Measurements from ENCODE around the gene ATR.

ATR gene

GRCh38 chr3:142614059-142614626 lies 35.6 kb upstream of the ATR start:
- Histone ChIP-seq H3K4me3 (IDR thresholded peaks at IDR 0.05; ENCODE audit: insufficient read depth, low read depth, low read length) (no peak overlapping the region), H3K27me3 (ENCODE audit: insufficient read depth, low read depth) (no peaks in the 10 kb centered on the region), H3K36me3 (ENCODE audit: insufficient read depth) (no peaks in the 10 kb centered on the region), H3K9ac (no peak overlapping the region), H3K4me1 (ENCODE audit: low read depth, poor library complexity, severe bottlenecking) (no peaks in the 10 kb centered on the region), H3K79me2 (ENCODE audit: insufficient read depth, low read depth) (no peaks in the 10 kb centered on the region), H3K4me2 (no peak overlapping the region), H3K27ac (no peak overlapping the region), H2AFZ (ENCODE audit: low read depth) (no peak overlapping the region), H4K20me1 (ENCODE audit: insufficient read depth) (no peaks in the 10 kb centered on the region)
- no peak for TF ChIP-seq CTCF (conservative IDR thresholded peaks at IDR 0.05; ENCODE audit: low read depth, low read length)

GRCh38 chr3:142613491-142613890 lies 35.0 kb upstream of the ATR start:
- Histone ChIP-seq H4K20me1 (ENCODE audit: insufficient read depth) (no peaks in the 10 kb centered on the region), H3K4me3 (IDR thresholded peaks at IDR 0.05; ENCODE audit: insufficient read depth, low read depth, low read length) (no peak overlapping the region), H3K27me3 (ENCODE audit: insufficient read depth, low read depth) (no peaks in the 10 kb centered on the region), H3K9ac (no peak overlapping the region), H3K4me2 (no peak overlapping the region), H3K79me2 (ENCODE audit: insufficient read depth, low read depth) (no peaks in the 10 kb centered on the region), H3K4me1 (ENCODE audit: low read depth, poor library complexity, severe bottlenecking) (no peaks in the 10 kb centered on the region), H3K27ac (no peak overlapping the region), H3K36me3 (ENCODE audit: insufficient read depth) (no peaks in the 10 kb centered on the region), H2AFZ (ENCODE audit: low read depth) (no peak overlapping the region)
- no peak for TF ChIP-seq CTCF (conservative IDR thresholded peaks at IDR 0.05; ENCODE audit: low read depth, low read length)

GRCh38 chr3:142611206-142611605 lies 32.7 kb upstream of the ATR start:
- Histone ChIP-seq H3K27me3 (ENCODE audit: insufficient read depth, low read depth) (no peaks in the 10 kb centered on the region), H3K4me3 (IDR thresholded peaks at IDR 0.05; ENCODE audit: insufficient read depth, low read depth, low read length) (no peak overlapping the region), H3K4me2 (no peak overlapping the region), H4K20me1 (ENCODE audit: insufficient read depth) (no peaks in the 10 kb centered on the region), H3K27ac (no peak overlapping the region), H3K4me1 (ENCODE audit: low read depth, poor library complexity, severe bottlenecking) (no peaks in the 10 kb centered on the region), H3K36me3 (ENCODE audit: insufficient read depth) (no peaks in the 10 kb centered on the region), H2AFZ (ENCODE audit: low read depth) (no peak overlapping the region), H3K79me2 (ENCODE audit: insufficient read depth, low read depth) (no peaks in the 10 kb centered on the region), H3K9ac (no peak overlapping the region)
- TF ChIP-seq CTCF (conservative IDR thresholded peaks at IDR 0.05; ENCODE audit: low read depth, low read length): no peak

GRCh38 chr3:142609136-142609535 lies 30.6 kb upstream of the ATR start:
- no peak overlapping the region for H3K4me2 ChIP-seq
- H3K27me3 ChIP-seq (ENCODE audit: insufficient read depth, low read depth): no peaks in the 10 kb centered on the region
- no peaks in the 10 kb centered on the region for H3K79me2 ChIP-seq (ENCODE audit: insufficient read depth, low read depth)
- H3K4me1 ChIP-seq (ENCODE audit: low read depth, poor library complexity, severe bottlenecking): no peaks in the 10 kb centered on the region
- H3K27ac ChIP-seq: no peak overlapping the region
- no peak overlapping the region for H2AFZ ChIP-seq (ENCODE audit: low read depth)
- H3K36me3 ChIP-seq (ENCODE audit: insufficient read depth): no peaks in the 10 kb centered on the region
- H3K4me3 ChIP-seq (IDR thresholded peaks at IDR 0.05; ENCODE audit: insufficient read depth, low read depth, low read length): no peak overlapping the region
- H4K20me1 ChIP-seq (ENCODE audit: insufficient read depth): no peaks in the 10 kb centered on the region
- no peak overlapping the region for H3K9ac ChIP-seq
- TF ChIP-seq CTCF (conservative IDR thresholded peaks at IDR 0.05; ENCODE audit: low read depth, low read length): no peak

Data from KMS-11 (cell line).